AG09319 (cell line): ENCODE data around the gene SLC25A53.

Experiments
- DNase-seq: peaks from one replicate; pipeline ENCODE4 v3.0.0-alpha.2; 2010; ENCODE audit warnings: low read depth; ENCODE audit errors: extremely low read depth
- TF ChIP-seq, protein P1 (sequence below): IDR thresholded peaks from 2 replicates; pipeline ENCODE4 v1.5.1; 2011; ENCODE audit warnings: low read depth, mild to moderate bottlenecking, inconsistent platforms, low read length, moderate library complexity

SLC25A53 gene

DNA sequence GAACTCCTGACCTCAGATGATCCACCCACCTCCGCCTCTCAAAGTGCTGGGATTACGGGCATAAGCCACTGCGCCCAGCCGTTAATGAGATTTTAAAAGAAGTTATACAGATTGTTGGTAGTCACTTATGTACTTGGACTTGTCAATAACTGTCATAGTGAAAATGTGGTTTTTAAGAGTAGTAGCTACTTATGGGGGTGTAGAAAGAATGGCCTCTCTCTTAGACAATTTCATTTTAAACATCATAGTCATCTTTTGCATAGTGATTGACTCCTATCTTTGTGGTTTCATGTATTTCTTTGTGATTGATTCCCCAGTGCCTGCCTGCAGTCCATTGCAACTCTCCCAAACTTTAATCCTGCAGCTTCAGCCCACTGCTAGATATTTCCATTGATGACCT is 26.9 kb upstream of the SLC25A53 start:
- DNase-seq = no peak

DNA sequence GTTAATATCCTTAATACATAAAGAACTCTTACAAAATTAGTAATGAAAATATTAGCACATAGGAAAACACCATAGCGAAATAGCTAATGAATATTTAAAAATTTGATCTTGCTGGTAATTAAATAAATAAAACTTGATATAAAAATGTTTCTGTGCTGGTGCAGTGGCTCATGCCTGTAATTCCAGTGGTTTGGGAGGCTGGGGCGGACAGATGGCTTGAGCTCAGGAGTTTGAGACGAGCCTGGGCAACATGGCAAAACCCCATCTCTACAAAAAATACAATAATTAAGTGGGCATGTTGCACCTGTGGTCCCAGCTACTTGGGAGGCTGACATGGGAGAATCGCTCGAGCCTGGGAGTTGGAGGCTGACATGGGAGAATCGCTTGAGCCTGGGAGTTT is 17.0 kb upstream of the SLC25A53 start:
- DNase-seq = no peak
- TF ChIP-seq, protein P1, sequence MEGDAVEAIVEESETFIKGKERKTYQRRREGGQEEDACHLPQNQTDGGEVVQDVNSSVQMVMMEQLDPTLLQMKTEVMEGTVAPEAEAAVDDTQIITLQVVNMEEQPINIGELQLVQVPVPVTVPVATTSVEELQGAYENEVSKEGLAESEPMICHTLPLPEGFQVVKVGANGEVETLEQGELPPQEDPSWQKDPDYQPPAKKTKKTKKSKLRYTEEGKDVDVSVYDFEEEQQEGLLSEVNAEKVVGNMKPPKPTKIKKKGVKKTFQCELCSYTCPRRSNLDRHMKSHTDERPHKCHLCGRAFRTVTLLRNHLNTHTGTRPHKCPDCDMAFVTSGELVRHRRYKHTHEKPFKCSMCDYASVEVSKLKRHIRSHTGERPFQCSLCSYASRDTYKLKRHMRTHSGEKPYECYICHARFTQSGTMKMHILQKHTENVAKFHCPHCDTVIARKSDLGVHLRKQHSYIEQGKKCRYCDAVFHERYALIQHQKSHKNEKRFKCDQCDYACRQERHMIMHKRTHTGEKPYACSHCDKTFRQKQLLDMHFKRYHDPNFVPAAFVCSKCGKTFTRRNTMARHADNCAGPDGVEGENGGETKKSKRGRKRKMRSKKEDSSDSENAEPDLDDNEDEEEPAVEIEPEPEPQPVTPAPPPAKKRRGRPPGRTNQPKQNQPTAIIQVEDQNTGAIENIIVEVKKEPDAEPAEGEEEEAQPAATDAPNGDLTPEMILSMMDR = no peak

More for the DNA sequence above, 26.9 kb upstream of the SLC25A53 start:
- TF ChIP-seq, protein P1 = no peak

- TF ChIP-seq, protein P1 = no peak
- DNase-seq = no peak
Observed at GRCh38 chrX:104172788-104173187, 16.0 kb upstream of the SLC25A53 start.

DNA sequence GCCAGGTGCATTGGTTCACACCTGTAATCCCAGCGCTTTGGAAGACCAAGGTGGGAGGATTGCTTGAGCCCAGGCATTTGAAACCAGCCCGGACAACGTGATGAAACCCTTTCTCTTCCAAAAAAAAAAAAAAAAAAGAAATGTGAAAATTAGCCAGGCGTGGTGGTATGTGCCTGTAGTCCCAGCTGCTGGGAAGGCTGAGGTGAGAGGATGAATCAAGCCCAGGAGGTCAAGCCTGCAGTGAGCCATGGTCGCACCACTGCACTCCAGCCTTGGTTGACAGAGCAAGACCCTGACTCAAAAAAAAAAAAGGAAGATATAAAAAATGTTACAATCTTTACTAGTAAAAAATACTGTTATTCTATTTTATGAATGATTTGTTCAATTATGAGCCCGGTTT is 15.3 kb upstream of the SLC25A53 start:
- DNase-seq = no peak
- TF ChIP-seq, protein P1 = no peak

DNA sequence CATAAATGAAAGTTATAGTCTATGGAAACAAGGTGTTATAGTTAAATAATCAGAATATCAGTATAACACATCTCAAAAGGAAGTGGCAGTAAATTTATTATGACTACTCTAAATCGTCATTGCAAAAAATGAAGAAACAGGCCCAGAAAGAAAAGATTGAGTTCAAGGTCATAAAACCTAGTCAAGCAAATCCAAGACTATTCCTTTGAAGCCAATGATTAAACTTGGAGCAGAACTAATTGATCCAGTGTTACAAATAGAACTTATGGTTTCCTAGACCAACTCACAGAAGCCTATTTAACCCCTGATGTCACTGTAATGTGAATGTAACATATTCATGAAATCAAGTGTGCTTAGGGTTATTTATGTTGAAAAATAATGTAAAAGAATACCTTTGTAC is 11.3 kb upstream of the SLC25A53 start:
- TF ChIP-seq, protein P1 = no peak

DNA sequence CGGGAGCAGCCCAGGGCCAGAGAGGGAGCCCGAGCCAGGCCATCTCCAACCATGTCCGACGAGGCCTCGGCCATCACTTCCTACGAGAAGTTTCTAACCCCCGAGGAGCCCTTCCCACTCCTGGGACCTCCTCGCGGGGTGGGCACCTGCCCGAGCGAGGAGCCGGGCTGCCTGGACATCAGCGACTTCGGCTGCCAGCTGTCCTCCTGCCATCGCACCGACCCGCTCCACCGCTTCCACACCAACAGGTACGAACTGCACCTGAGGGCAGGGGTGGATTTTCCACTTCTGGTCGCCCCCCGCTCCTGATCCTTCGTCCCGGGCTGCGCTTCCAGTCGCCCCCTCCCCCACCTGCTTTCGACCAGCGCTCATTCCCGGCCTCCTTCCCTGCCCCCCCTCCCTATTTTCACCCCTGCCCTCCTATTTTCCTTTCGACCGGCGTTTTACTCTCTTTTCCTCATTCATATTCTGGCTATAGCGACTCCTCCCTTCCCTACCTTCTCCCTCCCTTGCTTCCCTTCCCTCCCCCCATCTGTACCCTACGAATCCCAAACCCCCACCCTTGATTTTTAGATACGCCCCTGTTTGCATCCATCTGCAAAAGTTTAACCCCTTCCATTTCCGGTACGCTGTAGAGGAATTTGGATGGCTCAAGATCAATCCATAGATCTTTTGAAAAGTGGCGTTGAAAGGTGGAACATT is 10.1 kb upstream of the SLC25A53 start:
- TF ChIP-seq, protein P1 = no peak
- DNase-seq = no peak

More for the DNA sequence above, 11.3 kb upstream of the SLC25A53 start:
- DNase-seq = no peak

GRCh38 chrX:104165894-104166734 is 9.3 kb upstream of the SLC25A53 start, which contains the start of gene FAM199X:
Gene FAM199X (plus strand): TSS chrX:104166453. CDS start chrX:104166786, 333 bp downstream.
- peak; percentile 56 for DNase-seq
- TF ChIP-seq, protein P1 = peak; percentile 36
